NCI-H1694 treated with DMSO at 0.1 percent for 48 hours (cell line): ENCODE data around the gene OR2L13.
"Not testable (repeated sequence)": the region's sequence is repeated elsewhere in the genome, so short reads cannot be mapped to it uniquely, and the experiment has no call there.

Source experiments
- DNase-seq: peaks from one replicate; lab custom pipeline; 2025; lab: John Stamatoyannopoulos, UW

OR2L13 gene, protein sequence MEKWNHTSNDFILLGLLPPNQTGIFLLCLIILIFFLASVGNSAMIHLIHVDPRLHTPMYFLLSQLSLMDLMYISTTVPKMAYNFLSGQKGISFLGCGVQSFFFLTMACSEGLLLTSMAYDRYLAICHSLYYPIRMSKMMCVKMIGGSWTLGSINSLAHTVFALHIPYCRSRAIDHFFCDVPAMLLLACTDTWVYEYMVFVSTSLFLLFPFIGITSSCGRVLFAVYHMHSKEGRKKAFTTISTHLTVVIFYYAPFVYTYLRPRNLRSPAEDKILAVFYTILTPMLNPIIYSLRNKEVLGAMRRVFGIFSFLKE

DNA sequence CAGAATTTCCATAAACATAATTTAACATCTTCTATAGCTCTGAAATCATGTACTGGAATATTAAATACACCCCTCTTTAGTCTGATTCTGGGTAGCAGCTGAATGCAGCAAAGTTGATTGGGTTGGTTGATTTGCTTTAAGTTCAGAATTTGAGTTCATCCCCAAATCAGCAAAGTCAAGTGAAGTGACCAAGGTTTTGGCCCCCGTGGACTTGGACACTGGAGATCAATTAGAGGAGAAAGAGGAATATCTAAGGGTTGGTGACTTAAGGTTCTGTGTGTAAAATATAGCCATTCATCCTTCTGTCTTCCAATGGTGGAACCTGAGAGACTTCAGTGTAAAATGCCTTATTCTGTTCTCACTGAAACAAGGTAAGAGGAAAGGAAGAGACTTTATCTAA lies at the start of gene OR2L13:
Gene OR2L13 (plus strand): TSS at position 301 of the 400 bp plus-strand sequence. CDS start 4,192 bp downstream, outside the sequence.
- DNase-seq: no peak

DNA sequence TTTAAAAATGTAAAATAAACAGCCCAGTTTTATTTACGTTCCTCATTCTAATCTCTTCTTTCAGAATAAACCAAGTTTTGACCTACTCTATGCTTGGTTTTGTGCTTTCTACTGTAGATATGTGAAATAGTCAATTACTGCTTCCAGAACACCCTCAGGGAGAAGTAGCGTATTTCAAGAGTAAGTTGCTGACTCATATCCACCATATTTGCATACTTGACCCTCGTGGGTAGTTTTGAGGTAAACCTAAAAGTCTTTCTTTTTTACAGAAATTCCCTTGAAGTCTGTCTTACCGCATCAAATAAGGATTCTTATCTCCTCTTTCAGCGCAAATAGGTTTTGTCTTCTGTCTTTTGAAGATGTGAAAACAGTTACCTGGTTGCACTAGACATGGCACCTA lies 49.8 kb upstream of the OR2L13 start:
- no peak for DNase-seq

DNA sequence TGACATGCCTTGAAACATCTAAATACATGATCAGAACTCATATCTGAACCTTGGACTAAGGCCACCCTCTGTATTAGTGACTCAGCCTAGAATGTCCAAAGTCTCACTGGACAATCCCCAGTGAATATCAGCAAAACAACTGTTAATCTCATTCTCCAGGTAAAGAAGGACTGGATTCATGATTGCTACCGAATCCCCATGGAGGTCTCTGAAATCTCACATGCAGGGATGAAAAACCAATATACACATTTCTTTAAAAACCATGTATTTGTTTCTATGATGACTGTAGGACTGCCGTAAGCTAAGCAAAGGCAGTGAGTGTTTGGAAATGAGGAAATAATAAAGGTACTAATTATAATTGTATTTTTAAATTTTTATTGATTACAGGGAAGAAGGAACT lies 48.4 kb upstream of the OR2L13 start, which contains the start of gene OR2L3:
Gene OR2L3 (plus strand): TSS at position 301 of the 400 bp plus-strand sequence. CDS start 13,846 bp downstream, outside the sequence.
- DNase-seq: no peak

DNA sequence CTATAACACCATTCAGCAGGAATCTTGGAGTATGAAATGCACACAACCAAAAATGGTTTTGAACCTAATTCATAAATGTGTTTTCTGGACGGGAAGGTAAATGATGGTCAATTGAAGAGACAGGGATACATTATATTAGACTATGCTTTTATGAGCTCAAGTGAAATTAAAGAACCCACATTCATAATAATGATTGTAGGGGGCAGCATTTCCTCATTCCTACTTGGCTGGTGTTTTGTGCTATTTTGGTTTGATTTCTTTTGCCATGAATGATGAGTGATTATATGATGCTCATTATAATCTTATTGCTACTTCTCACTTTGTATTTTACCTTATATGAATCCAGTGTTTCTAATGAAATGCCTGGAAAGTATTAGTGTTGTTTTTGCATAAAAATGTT lies 48.0 kb upstream of the OR2L13 start:
- no peak for DNase-seq

DNA sequence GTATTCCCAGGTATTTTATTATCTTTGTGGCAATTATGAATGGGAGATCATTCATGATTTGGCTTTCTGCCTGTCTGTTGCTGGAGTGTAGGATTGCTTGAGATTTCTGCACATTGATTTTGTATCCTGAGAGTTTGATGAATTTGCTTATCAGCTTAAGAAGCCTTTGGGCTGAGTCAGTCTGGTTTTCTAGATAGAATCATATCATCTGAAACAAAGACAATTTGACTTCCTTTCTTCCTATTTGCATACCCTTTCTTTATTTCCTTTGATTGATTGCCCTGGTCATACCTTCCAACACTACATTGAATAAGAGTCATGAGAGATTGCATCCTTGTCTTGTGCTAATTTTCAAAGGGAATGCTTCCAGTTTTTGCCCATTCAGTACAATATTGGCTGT lies 40.3 kb upstream of the OR2L13 start:
- no peak for DNase-seq

DNA sequence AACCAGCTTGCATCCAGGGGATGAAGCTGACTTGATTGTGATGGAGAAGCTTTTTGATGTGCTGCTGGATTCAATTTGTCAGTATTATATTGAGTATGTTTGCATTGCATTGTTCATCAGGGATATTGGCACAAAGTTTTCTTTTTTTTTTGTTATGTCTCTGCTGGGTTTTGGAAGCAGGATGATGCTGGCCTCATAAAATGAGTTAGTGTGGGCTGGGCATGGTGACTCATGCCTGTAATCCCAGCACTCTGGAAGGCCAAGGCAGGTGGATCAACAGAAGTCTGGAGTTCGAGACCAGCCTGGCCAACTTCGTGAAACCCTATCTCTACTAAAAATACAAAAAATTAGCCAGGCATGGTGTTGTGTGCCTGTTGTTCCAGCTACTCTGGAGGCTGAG lies 39.7 kb upstream of the OR2L13 start:
- DNase-seq: no peak

DNA sequence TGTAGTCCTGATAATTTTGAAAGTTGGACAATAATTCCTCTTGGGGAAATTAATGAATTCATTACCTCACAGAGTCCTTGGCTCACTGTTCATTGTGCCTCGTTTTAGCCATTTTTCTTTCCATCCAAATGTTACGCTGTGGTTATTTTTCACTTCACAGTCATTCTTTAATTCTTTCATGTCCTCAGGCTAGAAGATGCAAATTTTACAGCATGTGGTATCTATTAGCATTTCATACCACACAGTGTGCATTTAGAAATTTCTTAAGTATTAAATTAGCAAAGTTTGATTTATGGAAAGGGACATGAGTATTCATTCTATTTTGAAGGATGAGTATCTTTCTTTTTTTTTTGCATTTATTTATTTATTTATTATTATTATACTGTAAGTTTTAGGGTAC lies 29.9 kb upstream of the OR2L13 start:
- DNase-seq: no peak

DNA sequence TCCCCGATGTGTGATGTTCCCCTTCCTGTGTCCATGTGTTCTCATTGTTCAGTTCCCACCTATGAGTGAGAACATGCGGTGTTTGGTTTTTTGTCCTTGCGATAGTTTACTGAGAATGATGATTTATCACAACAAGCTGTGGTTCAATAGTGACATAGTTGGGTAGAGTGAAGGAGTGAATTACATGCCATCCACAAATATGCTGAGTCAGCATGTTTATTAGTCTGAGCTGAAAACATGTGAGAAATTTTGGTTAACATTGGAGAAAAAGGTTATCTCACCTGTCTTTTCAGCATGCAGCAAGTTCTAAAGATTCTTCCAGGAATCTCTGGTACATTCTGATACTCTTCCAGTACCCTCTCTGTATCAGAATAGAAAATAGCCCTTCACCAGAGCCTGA lies 29.4 kb upstream of the OR2L13 start:
- no peak for DNase-seq

DNA sequence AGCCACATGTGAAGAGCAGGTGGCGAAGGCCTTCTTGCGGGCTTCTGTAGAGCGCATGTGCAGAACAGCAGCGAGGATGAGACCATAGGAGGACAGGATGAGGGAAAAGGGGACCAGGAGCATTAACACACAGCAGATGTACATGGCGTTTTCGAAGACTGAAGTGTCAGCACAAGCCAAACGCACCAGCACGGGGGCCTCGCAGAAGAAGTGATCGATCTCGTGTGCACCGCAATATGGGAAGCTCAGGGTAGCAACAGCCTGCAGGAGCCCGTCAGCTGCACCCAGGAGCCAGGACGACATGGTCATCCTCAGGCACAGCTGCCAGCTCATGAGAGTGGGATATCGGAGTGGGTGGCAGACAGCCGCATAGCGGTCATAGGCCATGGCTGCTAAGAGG lies 11.1 kb upstream of the OR2L13 start:
- not testable (repeated sequence) for DNase-seq

DNA sequence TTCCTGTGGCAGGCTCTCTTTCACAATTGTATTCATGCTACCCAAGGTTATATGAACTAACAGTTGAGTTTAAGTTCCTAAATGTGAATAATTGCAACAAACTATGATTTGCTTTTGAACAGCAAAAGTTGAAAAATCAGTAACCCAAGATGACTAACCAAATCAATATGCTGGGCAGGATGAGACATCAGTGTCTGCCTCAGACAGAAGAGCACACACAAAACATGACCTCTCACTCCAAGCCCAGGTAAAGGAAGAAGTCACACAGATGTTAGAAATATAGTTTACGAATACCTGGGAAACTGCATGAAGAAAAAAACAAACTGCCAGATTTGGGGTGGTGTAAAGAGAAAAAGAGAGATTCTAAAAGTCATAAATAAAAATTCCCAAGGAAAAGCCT lies 3.5 kb downstream of the OR2L13 start:
- no peak for DNase-seq

DNA sequence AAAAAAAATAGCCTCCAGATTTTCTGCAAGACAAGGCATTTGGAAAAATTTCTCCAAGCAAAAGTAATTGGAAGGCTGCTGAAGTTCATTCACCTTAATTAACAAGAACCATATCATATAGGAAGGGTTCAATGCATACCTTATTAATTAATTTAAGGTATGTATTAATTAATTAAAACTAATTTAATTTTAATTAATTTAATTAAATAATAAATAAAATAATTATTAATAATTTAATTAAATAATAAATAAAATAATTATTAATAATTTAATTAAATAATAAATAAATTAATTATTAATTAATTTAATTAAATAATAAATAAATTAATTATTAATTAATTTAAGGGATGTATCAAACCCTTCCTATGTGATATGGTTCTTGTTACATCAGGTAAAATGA lies 7.9 kb downstream of the OR2L13 start:
- no peak for DNase-seq

DNA sequence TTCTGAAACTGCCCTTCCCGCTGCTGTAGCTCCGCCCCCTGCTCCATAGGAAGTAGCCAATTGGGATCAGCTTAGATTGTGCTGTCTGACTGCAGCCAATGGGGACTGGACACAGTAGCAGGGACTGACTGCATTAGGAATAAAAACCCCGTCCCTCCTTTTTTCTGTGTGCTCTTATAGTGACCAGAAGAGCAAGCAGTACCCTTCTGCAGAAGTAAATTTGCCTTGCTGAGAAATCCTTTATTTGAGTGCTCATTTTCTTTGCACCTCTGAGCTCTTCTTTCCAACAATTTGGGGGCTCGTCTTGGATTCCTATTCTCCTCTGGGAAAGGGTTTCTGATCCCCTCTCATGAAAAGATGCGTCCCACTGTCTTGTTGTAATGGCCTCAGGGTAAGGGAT lies 16.2 kb downstream of the OR2L13 start:
- no peak for DNase-seq

DNA sequence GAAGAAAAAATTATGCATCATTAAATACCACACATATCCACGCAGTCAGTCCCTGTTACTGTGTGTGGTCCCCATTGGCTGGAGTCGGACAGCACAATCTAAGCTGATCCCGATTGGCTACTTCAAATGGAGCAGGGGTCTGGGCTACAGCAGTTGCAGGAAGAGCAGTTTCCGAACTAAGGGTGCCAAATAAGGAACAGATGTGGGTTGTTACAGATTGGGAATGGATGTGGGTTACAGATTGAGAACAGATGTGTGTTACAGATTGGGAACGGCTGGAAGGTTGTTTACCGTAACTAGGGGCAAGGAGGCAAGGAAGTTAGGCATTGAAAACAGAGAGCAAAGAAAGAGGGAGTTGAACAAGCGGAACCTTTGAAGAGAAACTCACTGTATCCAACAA lies 19.9 kb downstream of the OR2L13 start:
- no peak for DNase-seq

DNA sequence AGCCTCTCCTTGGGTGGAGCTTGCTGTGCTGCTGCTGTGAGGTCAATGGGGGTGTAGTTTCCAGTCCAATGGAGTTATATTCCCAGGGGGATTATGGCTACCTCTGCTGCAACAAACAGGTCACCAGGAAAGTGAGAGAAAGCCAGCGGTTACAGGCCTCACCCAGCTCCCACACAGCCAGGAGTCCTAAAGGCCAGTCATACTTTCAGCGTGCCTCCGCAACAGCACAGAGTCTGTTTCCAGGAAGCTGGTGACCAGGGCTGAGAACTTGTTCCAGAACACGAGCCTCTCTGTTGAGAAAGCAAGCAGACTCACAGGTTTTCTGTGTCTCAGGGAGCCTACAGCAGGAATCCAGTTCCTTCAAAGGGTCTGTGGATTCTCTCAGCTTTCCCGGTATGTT lies 32.7 kb downstream of the OR2L13 start:
- DNase-seq: no peak

DNA sequence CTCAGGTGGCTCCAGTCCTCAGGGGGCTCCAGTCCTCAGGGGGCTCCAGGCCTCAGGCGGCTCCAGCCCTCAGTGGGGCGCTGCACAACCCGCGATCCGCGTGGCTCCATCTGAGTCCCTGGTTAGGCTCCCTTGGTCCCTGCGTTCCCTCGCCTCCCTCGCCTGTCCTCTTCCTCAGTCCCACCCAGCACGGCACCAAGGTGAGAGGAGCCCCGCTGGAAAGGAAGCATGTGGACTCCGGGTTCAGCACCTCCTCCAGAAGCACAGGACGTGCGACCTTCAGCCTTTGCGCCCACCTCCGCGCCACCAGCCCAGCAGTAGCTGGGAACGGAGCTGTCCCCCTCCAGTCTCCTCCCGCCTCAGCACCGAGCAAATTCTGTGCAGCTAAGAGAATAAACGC lies 41.8 kb downstream of the OR2L13 start:
- DNase-seq: no peak

DNA sequence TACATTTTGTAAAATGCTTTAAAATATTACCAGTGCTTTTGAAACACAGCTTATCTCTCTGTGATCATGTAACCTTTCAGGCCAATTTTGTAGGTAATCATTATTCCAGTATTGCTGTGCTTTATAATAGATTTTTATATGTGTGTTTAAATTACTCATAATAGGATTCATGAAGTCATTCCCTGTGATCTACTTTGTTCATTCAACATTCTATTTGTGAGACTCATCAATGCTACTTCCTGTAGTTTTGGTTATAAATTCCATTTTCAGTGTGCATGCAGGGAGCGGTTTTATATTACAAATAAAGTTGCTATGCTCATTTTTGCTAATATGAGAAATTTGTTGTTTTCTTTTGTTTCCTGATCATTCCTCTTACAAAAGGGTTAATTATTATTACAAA lies 45.9 kb downstream of the OR2L13 start:
- DNase-seq: no peak

DNA sequence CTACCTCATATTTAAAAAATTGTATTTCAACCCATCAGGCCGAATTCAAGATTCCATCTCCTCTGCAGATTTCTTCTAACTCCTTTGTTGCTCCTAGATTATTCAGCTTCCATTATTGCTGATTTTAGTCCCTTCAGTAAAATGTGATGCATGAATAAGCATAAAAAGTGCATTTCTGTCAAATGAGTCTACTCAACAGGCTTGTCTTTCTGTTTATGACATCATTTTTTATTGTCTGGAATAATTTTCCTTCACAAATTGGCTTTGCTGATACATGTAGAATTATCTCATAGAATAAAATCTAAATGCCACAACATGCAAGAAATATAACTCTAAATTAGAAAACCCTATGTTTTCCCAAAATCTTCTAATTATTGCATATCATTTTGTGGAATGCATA lies 48.3 kb downstream of the OR2L13 start:
- DNase-seq: no peak

DNA sequence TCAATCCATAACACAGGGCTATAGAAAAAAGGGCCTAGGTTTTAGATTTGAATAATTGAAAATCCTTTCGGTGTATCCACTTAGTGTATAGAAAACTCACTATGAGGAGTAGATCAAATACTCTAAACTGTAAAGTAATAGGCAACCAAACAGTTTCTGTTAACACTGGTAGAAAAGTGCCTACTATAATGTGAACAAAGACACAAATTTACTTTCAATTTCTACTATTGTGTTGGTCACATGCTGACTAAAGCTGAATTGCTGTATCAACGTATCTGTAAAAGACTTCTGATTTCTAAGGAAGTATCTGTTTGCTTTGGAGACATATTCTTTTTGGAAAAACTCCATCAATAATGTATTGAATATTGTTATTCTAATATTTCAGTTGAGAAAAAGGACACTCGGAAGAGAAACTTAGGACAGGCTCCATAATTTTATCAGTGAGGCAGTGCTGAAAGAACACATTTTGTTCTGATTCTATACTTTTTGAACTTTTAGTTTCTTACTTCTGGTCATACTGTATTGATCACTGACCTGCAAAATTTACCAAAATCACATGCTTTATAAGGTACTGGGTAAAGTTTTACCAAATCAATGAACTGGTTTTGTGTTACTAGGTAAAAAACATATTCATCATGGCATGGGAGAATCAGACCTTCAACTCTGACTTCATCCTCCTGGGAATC lies 49.7 kb downstream of the OR2L13 start, which contains the start of gene OR2M5:
Gene OR2M5 (plus strand): TSS at position 636 of the 686 bp plus-strand sequence. CDS start 0 bp downstream, at position 636.
- DNase-seq: no peak
